GM23248 (cell line): ENCODE data around the gene NCOA1.
"Not testable (repeated sequence)": the region's sequence is repeated elsewhere in the genome, so short reads cannot be mapped to it uniquely, and the experiment has no call there.

Source experiments
- EZH2 ChIP-seq: fragments of 200-600 bp; sonication (generic); IDR thresholded peaks from 2 replicates; pipeline ENCODE4 v1.6.1; 2018; ENCODE audit warnings: antibody characterized with exemption, mild to moderate bottlenecking; ENCODE audit not compliant: insufficient read depth, poor library complexity, severe bottlenecking
- EZH2phosphoT487 ChIP-seq: fragments of 200-600 bp; sonication (generic); IDR thresholded peaks from 2 replicates; pipeline ENCODE4 v1.6.1; 2018; ENCODE audit warnings: antibody characterized with exemption, moderate library complexity, mild to moderate bottlenecking, low read depth; ENCODE audit not compliant: insufficient read depth

DNA sequence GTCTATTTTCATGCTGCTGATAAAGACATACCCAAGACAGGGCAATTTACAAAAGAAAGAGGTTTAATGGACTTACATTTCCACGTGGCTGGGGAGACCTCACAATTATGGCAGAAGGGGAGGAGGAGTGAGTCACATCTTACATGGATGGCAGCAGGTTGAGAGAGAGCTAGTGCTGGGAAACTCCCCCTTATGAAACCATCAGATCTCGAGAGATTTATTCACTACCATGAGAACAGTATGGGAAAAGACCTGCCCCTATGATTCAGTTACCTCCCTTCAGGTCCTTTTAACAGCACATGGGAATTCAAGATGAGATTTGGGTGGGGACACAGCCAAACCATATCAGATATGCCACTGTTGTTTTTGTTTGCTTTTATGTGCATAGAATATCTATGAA lies 59.2 kb downstream of the NCOA1 start:
- not testable (repeated sequence) for TF ChIP-seq EZH2, EZH2phosphoT487
